Natural killer cell (primary cell): ENCODE results near the gene ERBB4. TPM values are rescaled to one million over a fixed set of nuclear protein-coding genes. Genes with fewer than 3 reads are reported as not detected.

Experiments used
- ATAC-seq, 3 donors: fragments of 150-1000 bp in 2 of 3; fragments of 200-7000 bp in 1 of 3; cut with Tn5 transposase; 1 replicate in 1 of 3; 2 replicates in 2 of 3; pipeline ENCODE4 v1.10.0; 2021; ENCODE audit warnings: mild to moderate bottlenecking in 2 of 3, moderate library complexity in 2 of 3
- DNase-seq, 2 donors: peaks; one replicate each; pipeline versions ENCODE4 v3.0.0 to v3.0.0-alpha.2; 2013 to 2021; ENCODE audit warnings: mixed read lengths in 1 of 2
- H3K27ac ChIP-seq: one replicate; pipeline ENCODE4 v1.5.1; 2013; ENCODE audit warnings: mild to moderate bottlenecking, low read length
- H3K27me3 ChIP-seq: one replicate; pipeline ENCODE4 v1.6.1; 2013; ENCODE audit warnings: low read length; ENCODE audit not compliant: control insufficient read depth, insufficient read depth
- H3K36me3 ChIP-seq: one replicate; pipeline ENCODE4 v1.6.1; 2013; ENCODE audit warnings: low read length; ENCODE audit not compliant: control insufficient read depth, insufficient read depth
- H3K4me1 ChIP-seq: one replicate; pipeline ENCODE4 v1.6.1; 2013; ENCODE audit warnings: low read length; ENCODE audit not compliant: control insufficient read depth, insufficient read depth
- H3K4me3 ChIP-seq: one replicate; pipeline ENCODE4 v1.5.1; 2013; ENCODE audit warnings: low read length
- H3K9me3 ChIP-seq: one replicate; pipeline ENCODE4 v1.6.1; 2013; ENCODE audit warnings: low read length; ENCODE audit not compliant: control insufficient read depth, insufficient read depth
- H3K27ac Mint-ChIP-seq, 2 donors: one replicate each; pipeline ENCODE4 v1.8.0; 2022; ENCODE audit warnings: mild to moderate bottlenecking in 2 of 2, mixed read lengths in 2 of 2, moderate library complexity in 1 of 2
- H3K27me3 Mint-ChIP-seq, 2 donors: one replicate each; pipeline ENCODE4 v1.8.0; 2022; ENCODE audit warnings: low read depth in 2 of 2, mixed read lengths in 2 of 2
- H3K36me3 Mint-ChIP-seq: one replicate; pipeline ENCODE4 v1.8.0; 2022; ENCODE audit warnings: mixed read lengths
- H3K4me1 Mint-ChIP-seq, 2 donors: one replicate each; pipeline ENCODE4 v1.8.0; 2022; ENCODE audit warnings: mixed read lengths in 2 of 2
- H3K4me3 Mint-ChIP-seq: one replicate; pipeline ENCODE4 v1.8.0; 2022; ENCODE audit warnings: mild to moderate bottlenecking, moderate library complexity, mixed read lengths
- H3K9me3 Mint-ChIP-seq, 2 donors: one replicate each; pipeline ENCODE4 v1.8.0; 2022; ENCODE audit warnings: mixed read lengths in 2 of 2
- WGBS: methylation state at CpG from one replicate; pipeline ENCODE4 v1.1.7; 2013; ENCODE audit warnings: missing lambda C conversion rate; ENCODE audit not compliant: insufficient coverage; 5-methylcytosine and 5-hydroxymethylcytosine counted together
- intact Hi-C: fragments of 100-400 bp; cut with micrococcal nuclease; formaldehyde crosslinking; loops from one replicate; pipeline ENCODE4 v1.14.2; 2022
- total RNA-seq, 4 donors: library from RNA; stranded (reverse); fragments of 120-200 nt in 1 of 4; gene quantifications; one replicate each; pipeline versions ENCODE4 v1.2.3 to v1.2.4, GENCODE V29; 2013 to 2022
- TF ChIP-seq, protein P1 (sequence below): fragments of 200-600 bp; IDR thresholded peaks from one replicate; pipeline ENCODE4 v1.8.0; 2022; ENCODE audit warnings: antibody characterized with exemption

The ERBB4 gene
- under 1 TPM in 1 of 3 donors, not detected in 2; 0.08 TPM for total RNA-seq
- under 0.01 TPM for total RNA-seq (2013)

DNA sequence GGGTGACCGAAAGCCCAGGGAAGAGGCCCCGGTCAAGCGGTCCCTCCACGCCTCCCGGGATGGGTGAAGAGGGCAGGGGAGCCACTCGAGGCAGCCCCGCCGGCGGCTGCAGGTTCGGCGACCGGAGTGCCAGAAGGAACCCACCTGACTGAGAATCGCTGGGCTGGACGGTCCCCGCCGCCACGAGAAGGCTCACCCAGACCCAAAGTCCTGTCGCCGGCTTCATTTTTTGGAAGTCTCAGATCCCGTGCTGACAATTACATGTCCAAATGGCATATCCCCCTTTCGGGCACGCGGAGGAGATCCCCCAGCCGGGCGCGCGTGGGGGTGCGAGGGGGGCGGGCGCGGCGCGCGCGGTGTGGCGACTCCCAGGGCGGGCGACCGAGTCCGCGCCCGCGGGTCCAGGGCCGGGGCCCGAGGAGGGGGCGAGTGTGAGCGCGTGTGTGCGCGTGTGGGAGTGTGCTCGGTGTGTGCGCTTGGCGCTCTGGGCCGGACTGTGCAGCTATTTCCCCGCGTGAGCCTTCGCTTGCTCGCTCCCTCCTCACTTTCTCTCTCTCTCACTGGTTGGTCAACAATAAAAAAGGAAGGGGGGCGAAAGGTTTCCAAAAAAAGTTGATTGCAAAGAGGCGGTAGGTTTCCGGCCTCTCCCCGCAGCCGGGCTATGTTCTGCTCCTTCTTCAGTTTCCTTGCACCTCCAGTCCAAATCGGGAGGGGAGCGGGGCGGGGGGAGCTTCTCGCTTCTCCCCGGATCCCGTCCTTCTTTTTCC is at the start of gene ERBB4:
ERBB4 (minus strand) TSS at position 498 of the 767 bp plus-strand sequence; CDS start at position 226, 272 bp downstream.
- H3K36me3 Mint-ChIP-seq = peaks cover 6% of the 10 kb centered on the region
- TF ChIP-seq, protein P1, sequence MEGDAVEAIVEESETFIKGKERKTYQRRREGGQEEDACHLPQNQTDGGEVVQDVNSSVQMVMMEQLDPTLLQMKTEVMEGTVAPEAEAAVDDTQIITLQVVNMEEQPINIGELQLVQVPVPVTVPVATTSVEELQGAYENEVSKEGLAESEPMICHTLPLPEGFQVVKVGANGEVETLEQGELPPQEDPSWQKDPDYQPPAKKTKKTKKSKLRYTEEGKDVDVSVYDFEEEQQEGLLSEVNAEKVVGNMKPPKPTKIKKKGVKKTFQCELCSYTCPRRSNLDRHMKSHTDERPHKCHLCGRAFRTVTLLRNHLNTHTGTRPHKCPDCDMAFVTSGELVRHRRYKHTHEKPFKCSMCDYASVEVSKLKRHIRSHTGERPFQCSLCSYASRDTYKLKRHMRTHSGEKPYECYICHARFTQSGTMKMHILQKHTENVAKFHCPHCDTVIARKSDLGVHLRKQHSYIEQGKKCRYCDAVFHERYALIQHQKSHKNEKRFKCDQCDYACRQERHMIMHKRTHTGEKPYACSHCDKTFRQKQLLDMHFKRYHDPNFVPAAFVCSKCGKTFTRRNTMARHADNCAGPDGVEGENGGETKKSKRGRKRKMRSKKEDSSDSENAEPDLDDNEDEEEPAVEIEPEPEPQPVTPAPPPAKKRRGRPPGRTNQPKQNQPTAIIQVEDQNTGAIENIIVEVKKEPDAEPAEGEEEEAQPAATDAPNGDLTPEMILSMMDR = no peak
- 3% methylated on average over 65 of the region's 69 CpGs for WGBS
- peaks cover 0 to 3% of the 10 kb centered on the region in 2 donors for H3K4me1 Mint-ChIP-seq
- no peak within 1 kb of the TSS for H3K27ac Mint-ChIP-seq
- intact Hi-C loops = no loop called here
- H3K27ac ChIP-seq = no peak within 1 kb of the TSS
- no peaks in the 10 kb centered on the region for H3K9me3 Mint-ChIP-seq
- H3K4me1 ChIP-seq = peaks cover 19% of the 10 kb centered on the region
- no peak within 1 kb of the TSS for H3K4me3 ChIP-seq
- H3K27me3 Mint-ChIP-seq = peaks cover 56 to 80% of the 10 kb centered on the region in 2 donors
- H3K36me3 ChIP-seq = no peaks in the 10 kb centered on the region
- DNase-seq (no peak), ATAC-seq (peak in 1 of 3 donors; percentile 17)
- peaks cover 34% of the 10 kb centered on the region for H3K27me3 ChIP-seq
- H3K9me3 ChIP-seq = no peaks in the 10 kb centered on the region
- peak within 1 kb of the TSS; percentile 70 for H3K4me3 Mint-ChIP-seq

DNA sequence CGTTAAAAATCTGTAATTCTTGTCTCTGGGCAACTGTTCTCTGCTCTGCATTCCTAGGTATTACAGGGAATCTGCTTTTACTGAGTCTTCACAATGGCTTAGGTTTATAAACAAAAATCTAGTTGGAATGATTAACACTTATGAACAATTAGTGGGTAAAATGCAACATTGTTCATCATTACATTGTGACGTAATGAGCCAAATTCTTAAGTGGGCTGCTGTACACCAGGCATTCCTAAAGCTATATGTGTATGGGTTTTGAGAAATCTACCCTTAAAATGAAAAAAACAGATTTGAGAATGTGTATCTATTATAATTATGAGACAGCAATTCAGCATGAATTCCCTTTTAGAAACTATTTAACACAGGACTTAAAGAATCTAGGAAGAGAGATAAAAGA is 41.5 kb upstream of the ERBB4 start:
- TF ChIP-seq, protein P1 = no peak
- H3K4me1 Mint-ChIP-seq = no peaks in the 10 kb centered on the region
- no peaks in the 10 kb centered on the region for H3K4me1 ChIP-seq
- H3K27me3 ChIP-seq = no peaks in the 10 kb centered on the region
- ATAC-seq = no peak
- H3K9me3 Mint-ChIP-seq = peaks cover 0 to 3% of the 10 kb centered on the region in 2 donors
- H3K36me3 Mint-ChIP-seq = no peaks in the 10 kb centered on the region
- H3K4me3 ChIP-seq = no peak overlapping the region
- no peak overlapping the region for H3K27ac Mint-ChIP-seq
- peaks cover 7 to 22% of the 10 kb centered on the region in 2 donors for H3K27me3 Mint-ChIP-seq
- 86% methylated on average over 2 of the region's 2 CpGs for WGBS
- H3K36me3 ChIP-seq = no peaks in the 10 kb centered on the region
- H3K4me3 Mint-ChIP-seq = no peak overlapping the region
- H3K9me3 ChIP-seq = no peaks in the 10 kb centered on the region
- intact Hi-C loops = no loop called here
- H3K27ac ChIP-seq = no peak overlapping the region
- no peak for DNase-seq

DNA sequence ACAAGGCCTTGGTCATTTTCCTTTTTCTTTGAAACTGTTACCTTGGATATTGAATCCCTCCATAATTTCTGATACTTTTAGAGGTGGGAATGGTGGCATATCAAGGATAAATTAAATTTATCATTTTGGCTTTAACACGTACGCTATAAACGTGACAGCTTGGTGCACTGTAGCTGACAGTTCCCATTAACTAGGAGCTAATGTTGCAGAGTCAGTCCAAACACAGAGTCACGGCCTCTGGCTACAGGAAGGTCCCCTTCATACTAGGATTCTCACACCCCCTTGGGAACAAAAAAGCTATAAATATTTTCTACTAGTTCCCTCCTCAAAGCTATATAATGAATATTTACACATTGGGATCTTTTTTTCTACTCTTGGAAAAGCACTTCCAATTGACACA is 17.7 kb upstream of the ERBB4 start:
- ATAC-seq = no peak
- Histone ChIP-seq H3K27me3 (no peaks in the 10 kb centered on the region), H3K9me3 (no peaks in the 10 kb centered on the region), H3K27ac (no peak overlapping the region), H3K4me3 (no peak overlapping the region), H3K36me3 (no peaks in the 10 kb centered on the region), H3K4me1 (no peaks in the 10 kb centered on the region)
- H3K9me3 Mint-ChIP-seq = no peaks in the 10 kb centered on the region
- WGBS = 90% methylated on average over 4 of the region's 4 CpGs
- no peaks in the 10 kb centered on the region for H3K36me3 Mint-ChIP-seq
- peaks cover 0 to 13% of the 10 kb centered on the region in 2 donors for H3K27me3 Mint-ChIP-seq
- H3K27ac Mint-ChIP-seq = no peak overlapping the region
- intact Hi-C loops = no loop called here
- H3K4me1 Mint-ChIP-seq = no peaks in the 10 kb centered on the region
- TF ChIP-seq, protein P1 = no peak
- no peak overlapping the region for H3K4me3 Mint-ChIP-seq
- no peak for DNase-seq
